GM12891 (cell line): ENCODE results near the gene NPSR1.

ENCODE experiments used
- POLR2A ChIP-seq: IDR thresholded peaks from 2 replicates; pipeline ENCODE4 v1.6.1; 2011; ENCODE audit warnings: low read depth, low read length, control low read depth
- POLR2AphosphoS5 ChIP-seq: IDR thresholded peaks from 2 replicates; pipeline ENCODE4 v1.6.1; 2011; ENCODE audit warnings: low read depth, low read length, control low read depth
- POU2F2 ChIP-seq: IDR thresholded peaks from 2 replicates; pipeline ENCODE4 v1.6.1; 2011; ENCODE audit warnings: low read depth, mild to moderate bottlenecking, control low read depth, low read length, moderate library complexity
- SPI1 ChIP-seq: IDR thresholded peaks from 2 replicates; pipeline ENCODE4 v1.6.1; 2011; ENCODE audit warnings: low read depth, low read length, control low read depth
- TAF1 ChIP-seq: IDR thresholded peaks from 2 replicates; pipeline ENCODE4 v1.6.1; 2011; ENCODE audit warnings: low read depth, low read length, control low read depth

DNA sequence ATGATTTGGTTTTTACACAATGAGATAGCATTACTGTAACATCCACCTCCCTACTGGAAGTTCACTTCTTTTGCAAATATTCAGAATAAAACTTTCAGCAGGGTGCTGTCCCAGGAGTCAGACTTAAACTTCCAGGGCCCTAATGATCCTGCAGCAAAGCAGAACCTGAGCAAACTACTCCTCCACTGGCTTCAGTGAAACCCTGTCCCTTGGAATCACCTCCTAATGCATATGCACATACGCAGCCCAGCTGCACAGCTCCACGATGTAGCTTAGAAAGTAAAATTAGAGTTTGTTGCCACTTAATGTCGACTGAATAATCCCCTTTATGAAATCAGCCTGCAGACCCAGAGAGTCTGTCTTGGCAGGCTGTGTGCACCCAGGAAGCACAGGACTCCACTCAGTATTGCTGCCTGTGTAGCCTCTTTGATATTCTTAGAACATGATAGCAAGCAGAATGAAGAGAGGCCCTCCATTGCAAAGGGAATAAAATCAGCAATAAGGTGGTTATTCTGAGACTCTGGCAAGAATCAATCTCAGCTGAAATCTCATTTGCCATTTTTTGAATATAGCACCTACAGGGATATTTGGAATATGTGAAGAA, 1.6 kb downstream of the NPSR1 start:
- no peak for TF ChIP-seq POLR2A
- no peak for TF ChIP-seq SPI1
- TF ChIP-seq POLR2AphosphoS5, result no peak
- TF ChIP-seq POU2F2, result no peak
- TF ChIP-seq TAF1, result no peak
